C4-2B (cell line): ENCODE measurements around the gene SMARCA2.

Experiments used
- H3K27ac ChIP-seq: fragments of 450-650 bp; 2 replicates; pipeline ENCODE4 v1.5.1; 2017
- CTCF ChIP-seq: fragments of 450-650 bp; conservative IDR thresholded peaks from 2 replicates; pipeline ENCODE4 v1.5.1; 2017; ENCODE audit warnings: mild to moderate bottlenecking
- ZFX ChIP-seq: fragments of 450-650 bp; IDR thresholded peaks from 2 replicates; pipeline ENCODE4 v1.6.1; 2017

SMARCA2 gene

GRCh38 chr9:1979741-1980367 lies 35.3 kb upstream of the SMARCA2 start:
- no peak overlapping the region for H3K27ac ChIP-seq

DNA sequence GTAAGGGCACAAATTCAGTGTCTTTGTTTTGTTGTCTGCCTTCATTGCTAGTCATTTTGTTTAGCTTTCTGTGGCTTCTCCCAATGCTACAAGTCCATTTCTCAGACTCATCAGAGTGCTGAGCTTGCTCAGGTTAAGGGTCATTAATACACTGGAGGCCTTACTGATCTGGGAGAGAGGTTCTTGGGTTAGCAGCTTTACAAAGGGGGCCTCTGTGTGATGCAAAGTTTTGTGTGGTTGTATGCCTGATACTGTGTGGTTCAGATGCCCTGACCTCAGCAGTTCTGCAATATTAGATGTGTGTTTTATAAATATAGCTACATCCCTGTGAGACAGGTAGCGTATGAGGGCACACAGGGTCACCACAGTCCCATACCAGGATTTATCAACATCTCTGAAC lies 34.8 kb upstream of the SMARCA2 start:
- no peak for TF ChIP-seq ZFX
- TF ChIP-seq CTCF = no peak
- no peak overlapping the region for H3K27ac ChIP-seq

More at GRCh38 chr9:1979741-1980367, 35.3 kb upstream of the SMARCA2 start:
- TF ChIP-seq ZFX (no peak), CTCF (no peak)

GRCh38 chr9:1982074-1982473 lies 33.1 kb upstream of the SMARCA2 start:
- no peak for TF ChIP-seq CTCF
- TF ChIP-seq ZFX = no peak
- no peak overlapping the region for H3K27ac ChIP-seq

- TF ChIP-seq ZFX (no peak), CTCF (no peak)
- no peak overlapping the region for H3K27ac ChIP-seq
Observed at GRCh38 chr9:1986341-1986740, 28.8 kb upstream of the SMARCA2 start.

GRCh38 chr9:1989500-1989899 lies 25.6 kb upstream of the SMARCA2 start:
- H3K27ac ChIP-seq = no peak overlapping the region
- TF ChIP-seq ZFX (no peak), CTCF (no peak)

GRCh38 chr9:1994180-1994579 lies 21.0 kb upstream of the SMARCA2 start:
- H3K27ac ChIP-seq = no peak overlapping the region
- TF ChIP-seq ZFX (no peak), CTCF (no peak)

GRCh38 chr9:1995084-1995483 lies 20.1 kb upstream of the SMARCA2 start:
- no peak overlapping the region for H3K27ac ChIP-seq
- TF ChIP-seq ZFX (no peak), CTCF (no peak)
